Measurements from ENCODE around the gene DNMT3B.

GRCh38 chr20:32764005-32764960, 2.1 kb downstream of the DNMT3B start:
- TF ChIP-seq, protein P1, sequence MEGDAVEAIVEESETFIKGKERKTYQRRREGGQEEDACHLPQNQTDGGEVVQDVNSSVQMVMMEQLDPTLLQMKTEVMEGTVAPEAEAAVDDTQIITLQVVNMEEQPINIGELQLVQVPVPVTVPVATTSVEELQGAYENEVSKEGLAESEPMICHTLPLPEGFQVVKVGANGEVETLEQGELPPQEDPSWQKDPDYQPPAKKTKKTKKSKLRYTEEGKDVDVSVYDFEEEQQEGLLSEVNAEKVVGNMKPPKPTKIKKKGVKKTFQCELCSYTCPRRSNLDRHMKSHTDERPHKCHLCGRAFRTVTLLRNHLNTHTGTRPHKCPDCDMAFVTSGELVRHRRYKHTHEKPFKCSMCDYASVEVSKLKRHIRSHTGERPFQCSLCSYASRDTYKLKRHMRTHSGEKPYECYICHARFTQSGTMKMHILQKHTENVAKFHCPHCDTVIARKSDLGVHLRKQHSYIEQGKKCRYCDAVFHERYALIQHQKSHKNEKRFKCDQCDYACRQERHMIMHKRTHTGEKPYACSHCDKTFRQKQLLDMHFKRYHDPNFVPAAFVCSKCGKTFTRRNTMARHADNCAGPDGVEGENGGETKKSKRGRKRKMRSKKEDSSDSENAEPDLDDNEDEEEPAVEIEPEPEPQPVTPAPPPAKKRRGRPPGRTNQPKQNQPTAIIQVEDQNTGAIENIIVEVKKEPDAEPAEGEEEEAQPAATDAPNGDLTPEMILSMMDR (conservative IDR thresholded peaks at IDR 0.05; ENCODE audit: low read depth in 2 of 2), result no peak
- TF ChIP-seq REST (IDR thresholded peaks at IDR 0.05; ENCODE audit: unreplicated experiment), result peak; percentile 25
- peak; percentile 98 for TF ChIP-seq POLR2AphosphoS5 (IDR thresholded peaks at IDR 0.05; ENCODE audit: low read depth)
- TF ChIP-seq EZH2 (IDR thresholded peaks at IDR 0.05; ENCODE audit: low read depth, unreplicated experiment), result no peak
- no peak for TF ChIP-seq EZH2phosphoT487 (IDR thresholded peaks at IDR 0.05; ENCODE audit: unreplicated experiment)

Measured in GM23338 (cell line).